HCT116 (cell line): ENCODE results near the gene FRAS1. TPM values are rescaled to one million over a fixed set of nuclear protein-coding genes. Genes with fewer than 3 reads are reported as not detected.

Experiments used
- ATAC-seq: fragments of 200-7000 bp; cut with Tn5 transposase; 2 replicates; pipeline ENCODE4 v1.9.1; 2020; ENCODE audit warnings: mild to moderate bottlenecking, moderate library complexity
- BruUV-seq: library from RNA; stranded (reverse); fragments of 400-500 nt; replicated peaks from 2 replicates; lab custom pipeline; 2021; lab: Mats Ljungman, UMichigan
- CTCF ChIA-PET: fragments of 300-600 bp; sonication (Branson Sonifier 250); formaldehyde crosslinking; loops from one replicate; lab custom pipeline; 2021; ENCODE audit warnings: antibody characterized with exemption; lab: Charles Lee
- POLR2A ChIA-PET: fragments of 300-600, 350-600 bp; sonication (Branson Sonifier 250); formaldehyde crosslinking; loops from one replicate; lab custom pipeline; 2021; ENCODE audit warnings: antibody characterized with exemption; lab: Charles Lee
- RAD21 ChIA-PET, 2 experiments: fragments of 300-600 bp; sonication (Branson Sonifier 250); formaldehyde crosslinking; loops; one replicate each; lab custom pipeline; 2023; ENCODE audit warnings: low total read pairs in 2 of 2; ENCODE audit not compliant: uncharacterized antibody in 2 of 2, unreplicated experiment in 2 of 2, low non-redundant PET in 1 of 2; lab: Charles Lee
- DNase-seq: peaks from one replicate; pipeline ENCODE4 v3.0.0-alpha.2; 2010; ENCODE audit warnings: low read depth, low spot score
- H2AFZ ChIP-seq: fragments of 200-600 bp; shearing (Covaris generic), sonication (generic); 2 replicates; pipeline ENCODE4 v1.6.1; 2017; ENCODE audit warnings: low read depth, mixed run types, mixed read lengths, antibody characterized with exemption, low read length; ENCODE audit not compliant: poor library complexity, severe bottlenecking
- H3K27ac ChIP-seq: 2 replicates; pipeline ENCODE4 v1.5.1; 2012; ENCODE audit warnings: low read depth, low read length
- H3K27me3 ChIP-seq: fragments of 200-600 bp; sonication (generic); 2 replicates; pipeline ENCODE4 v1.6.1; 2016; ENCODE audit warnings: mixed run types, low read length, mixed read lengths; ENCODE audit not compliant: insufficient read depth
- H3K36me3 ChIP-seq, 2 experiments: fragments of 200-500 bp in 1 of 2; fragments of 200-600 bp in 1 of 2; sonication (Bioruptor generic) in 1 of 2; sonication (generic) in 1 of 2; 2 replicates each; pipeline versions ENCODE4 v1.5.1 to v1.6.1; 2014 to 2016; ENCODE audit warnings: low read length in 2 of 2, inconsistent platforms in 1 of 2, mixed read lengths in 1 of 2, mixed run types in 1 of 2; ENCODE audit not compliant: insufficient read depth in 2 of 2, control insufficient read depth in 1 of 2
- H3K4me1 ChIP-seq, 2 experiments: fragments of 200-600 bp in 1 of 2; sonication (generic) in 1 of 2; 2 replicates each; pipeline versions ENCODE4 v1.5.1 to v1.6.1; 2012 to 2017; ENCODE audit warnings: low read length in 2 of 2, inconsistent platforms in 1 of 2, mild to moderate bottlenecking in 1 of 2, mixed read lengths in 1 of 2, mixed run types in 1 of 2, moderate library complexity in 1 of 2; ENCODE audit not compliant: insufficient read depth in 2 of 2, control insufficient read depth in 1 of 2
- H3K4me2 ChIP-seq: fragments of 200-600 bp; sonication (generic); 2 replicates; pipeline ENCODE4 v1.6.1; 2017; ENCODE audit warnings: mixed run types, low read length, mixed read lengths
- H3K4me3 ChIP-seq, 2 experiments: fragments of 200-600 bp in 1 of 2; sonication (generic) in 1 of 2; replicated peaks in 1 of 2; 2 replicates each; pipeline ENCODE4 v1.5.1; 2011 to 2016; ENCODE audit warnings: low read length in 2 of 2, control low read depth in 1 of 2, low read depth in 1 of 2, mild to moderate bottlenecking in 1 of 2, mixed read lengths in 1 of 2, mixed run types in 1 of 2
- H3K79me2 ChIP-seq: fragments of 200-600 bp; sonication (generic); 2 replicates; pipeline ENCODE4 v1.6.1; 2017; ENCODE audit warnings: mild to moderate bottlenecking, mixed run types, low read length, moderate library complexity, mixed read lengths; ENCODE audit not compliant: insufficient read depth
- H3K9ac ChIP-seq: fragments of 200-600 bp; sonication (generic); 2 replicates; pipeline ENCODE4 v1.6.1; 2016; ENCODE audit warnings: low read length, mixed read lengths
- H3K9me2 ChIP-seq: fragments of 200-600 bp; sonication (generic), shearing (Covaris generic); 2 replicates; pipeline ENCODE4 v1.6.1; 2017; ENCODE audit warnings: mixed run types, mild to moderate bottlenecking, moderate library complexity; ENCODE audit not compliant: insufficient read depth
- H3K9me3 ChIP-seq, 2 experiments: fragments of 200-500 bp in 1 of 2; fragments of 200-600 bp in 1 of 2; sonication (Bioruptor generic) in 1 of 2; sonication (generic) in 1 of 2; 2 replicates each; pipeline ENCODE4 v1.6.1; 2014 to 2017; ENCODE audit warnings: low read length in 2 of 2, mixed read lengths in 2 of 2, inconsistent platforms in 1 of 2, low read depth in 1 of 2, mild to moderate bottlenecking in 1 of 2, mixed run types in 1 of 2, moderate library complexity in 1 of 2; ENCODE audit not compliant: control insufficient read depth in 1 of 2, insufficient read depth in 1 of 2
- H4K20me1 ChIP-seq: fragments of 200-600 bp; sonication (generic), shearing (Covaris generic); 2 replicates; pipeline ENCODE4 v1.6.1; 2017; ENCODE audit warnings: mixed run types, mild to moderate bottlenecking, moderate library complexity; ENCODE audit not compliant: insufficient read depth
- CBX3 ChIP-seq: IDR thresholded peaks from 2 replicates; pipeline ENCODE4 v1.6.1; 2012; ENCODE audit warnings: low read depth
- CEBPB ChIP-seq: IDR thresholded peaks from 2 replicates; pipeline ENCODE4 v1.6.1; 2012; ENCODE audit warnings: low read depth
- EZH2 ChIP-seq: fragments of 200-600 bp; sonication (generic); IDR thresholded peaks from 2 replicates; pipeline ENCODE4 v1.6.1; 2017; ENCODE audit warnings: antibody characterized with exemption, mixed run types
- JUND ChIP-seq: IDR thresholded peaks from 2 replicates; pipeline ENCODE4 v1.6.1; 2012
- POLR2A ChIP-seq: IDR thresholded peaks from 2 replicates; pipeline ENCODE4 v1.7.0; 2011; ENCODE audit warnings: borderline replicate concordance; ENCODE audit not compliant: insufficient read depth, insufficient read length; ENCODE audit errors: extremely low read depth
- POLR2AphosphoS5 ChIP-seq: IDR thresholded peaks from 2 replicates; pipeline ENCODE4 v1.6.1; 2011; ENCODE audit warnings: mild to moderate bottlenecking, low read depth, low read length, moderate library complexity
- RAD21 ChIP-seq: IDR thresholded peaks from 2 replicates; pipeline ENCODE4 v1.6.1; 2012; ENCODE audit warnings: low read depth, mild to moderate bottlenecking
- SIN3A ChIP-seq: IDR thresholded peaks from 2 replicates; pipeline ENCODE4 v1.6.1; 2012; ENCODE audit warnings: low read depth
- YY1 ChIP-seq: IDR thresholded peaks from 2 replicates; pipeline ENCODE4 v1.6.1; 2011; ENCODE audit warnings: low read length, low read depth, moderate library complexity, mild to moderate bottlenecking; ENCODE audit not compliant: insufficient replicate concordance; ENCODE audit errors: extremely low read depth
- ZBTB33 ChIP-seq: IDR thresholded peaks from 2 replicates; pipeline ENCODE4 v1.6.1; 2011; ENCODE audit warnings: mild to moderate bottlenecking, low read length, moderate library complexity; ENCODE audit not compliant: insufficient replicate concordance; ENCODE audit errors: extremely low read depth
- ZFX ChIP-seq: fragments of 450-650 bp; IDR thresholded peaks from 2 replicates; pipeline ENCODE4 v1.6.1; 2017
- ZNF274 ChIP-seq: fragments of 200-500 bp; sonication (Bioruptor generic); IDR thresholded peaks from 2 replicates; pipeline ENCODE4 v1.6.1; 2014; ENCODE audit warnings: mild to moderate bottlenecking, low read depth, low read length, inconsistent platforms
- intact Hi-C: fragments of 100-400 bp; cut with micrococcal nuclease; formaldehyde crosslinking; loops from 2 replicates; pipeline ENCODE4 v1.10.0; 2022
- total RNA-seq: library from RNA; stranded (reverse); gene quantifications from one replicate; pipeline ENCODE4 v1.2.1, GENCODE V29; 2021; ENCODE audit not compliant: unreplicated experiment

FRAS1 gene
- total RNA-seq, 1 experiment from 2014 or later: 33.5 TPM

GRCh38 chr4:78074759-78075158, 17.6 kb downstream of the FRAS1 start:
- RAD21 ChIA-PET: no interaction called here
- CTCF ChIA-PET: interaction anchor here (1.0 kb wide), 1 partner anchor 15 kb away, joined by 11 read pairs; no protein-coding TSS in a partner anchor
- Histone ChIP-seq H3K27me3 (no peaks in the 10 kb centered on the region), H3K36me3 (no peaks in the 10 kb centered on the region), H3K27ac (no peak overlapping the region), H3K9me3 (no peaks in the 10 kb centered on the region), H3K4me3 (no peak overlapping the region), H3K4me2 (no peak overlapping the region), H2AFZ (no peak overlapping the region), H4K20me1 (no peaks in the 10 kb centered on the region; the same call in 1 of the 2 replicates), H3K4me1 (no peaks in the 10 kb centered on the region), H3K79me2 (no peaks in the 10 kb centered on the region), H3K9me2 (no peaks in the 10 kb centered on the region; the same call in 1 of the 2 replicates), H3K9ac (no peak overlapping the region)
- DNase-seq: no peak
- POLR2A ChIA-PET: no interaction called here
- no TSS peak for BruUV-seq
- TF ChIP-seq ZBTB33 (no peak), EZH2 (no peak), CBX3 (no peak), RAD21 (no peak), ZFX (no peak), POLR2AphosphoS5 (no peak), JUND (no peak), SIN3A (no peak), ZNF274 (no peak), POLR2A (no peak), CEBPB (no peak), YY1 (no peak)
- ATAC-seq: no peak
- intact Hi-C loops: no loop called here
